Measurements from ENCODE around the gene LRWD1. TPM values are rescaled to one million over a fixed set of nuclear protein-coding genes. Genes with fewer than 3 reads are reported as not detected.
"Not testable (repeated sequence)": the region's sequence is repeated elsewhere in the genome, so short reads cannot be mapped to it uniquely, and the experiment has no call there.

The LRWD1 gene
- total RNA-seq, 1 experiment from 2014 or later = 18.9 TPM

DNA sequence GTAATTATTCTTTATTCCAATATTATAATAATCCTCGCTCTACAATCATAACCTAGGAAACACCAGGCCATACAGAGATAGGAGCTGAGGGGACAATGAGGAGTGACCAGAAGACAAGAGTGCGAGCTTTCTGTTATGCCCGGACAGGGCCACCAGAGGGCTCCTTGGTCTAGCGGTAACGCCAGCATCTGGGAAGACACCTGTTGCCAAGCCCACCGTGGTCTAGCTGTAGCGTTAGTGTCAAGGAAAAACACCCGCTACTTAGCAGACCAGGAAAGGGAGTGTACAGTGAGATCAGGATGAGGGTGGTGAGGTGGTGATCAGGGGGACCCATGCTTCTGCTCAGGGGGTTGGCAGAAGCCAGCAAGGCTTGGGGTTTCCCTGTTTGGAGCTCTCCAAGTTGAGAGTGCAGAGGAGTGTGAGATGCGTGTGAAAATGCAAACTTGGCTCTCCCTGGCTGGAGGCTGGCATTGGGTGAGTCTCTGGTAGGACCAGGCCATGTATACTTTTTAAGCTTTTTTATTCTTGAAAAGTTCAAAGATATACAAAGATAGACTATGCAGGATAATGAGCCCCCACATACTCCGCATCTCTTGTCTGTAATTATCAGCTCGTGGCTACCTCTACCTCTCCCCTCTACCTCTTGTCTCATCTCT lies 15.3 kb downstream of the LRWD1 start:
- TF ChIP-seq, protein P1, sequence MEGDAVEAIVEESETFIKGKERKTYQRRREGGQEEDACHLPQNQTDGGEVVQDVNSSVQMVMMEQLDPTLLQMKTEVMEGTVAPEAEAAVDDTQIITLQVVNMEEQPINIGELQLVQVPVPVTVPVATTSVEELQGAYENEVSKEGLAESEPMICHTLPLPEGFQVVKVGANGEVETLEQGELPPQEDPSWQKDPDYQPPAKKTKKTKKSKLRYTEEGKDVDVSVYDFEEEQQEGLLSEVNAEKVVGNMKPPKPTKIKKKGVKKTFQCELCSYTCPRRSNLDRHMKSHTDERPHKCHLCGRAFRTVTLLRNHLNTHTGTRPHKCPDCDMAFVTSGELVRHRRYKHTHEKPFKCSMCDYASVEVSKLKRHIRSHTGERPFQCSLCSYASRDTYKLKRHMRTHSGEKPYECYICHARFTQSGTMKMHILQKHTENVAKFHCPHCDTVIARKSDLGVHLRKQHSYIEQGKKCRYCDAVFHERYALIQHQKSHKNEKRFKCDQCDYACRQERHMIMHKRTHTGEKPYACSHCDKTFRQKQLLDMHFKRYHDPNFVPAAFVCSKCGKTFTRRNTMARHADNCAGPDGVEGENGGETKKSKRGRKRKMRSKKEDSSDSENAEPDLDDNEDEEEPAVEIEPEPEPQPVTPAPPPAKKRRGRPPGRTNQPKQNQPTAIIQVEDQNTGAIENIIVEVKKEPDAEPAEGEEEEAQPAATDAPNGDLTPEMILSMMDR (IDR thresholded peaks at IDR 0.05; ENCODE audit: unreplicated experiment) = peak; percentile 16
- CTCF ChIA-PET = interaction anchor here (0.7 kb wide), 1 partner anchor 92 kb away, joined by 3 read pairs; no protein-coding TSS in a partner anchor
- H3K36me3 Mint-ChIP-seq (ENCODE audit: insufficient read depth, unreplicated experiment); H3K4me1 Mint-ChIP-seq (ENCODE audit: insufficient read depth, unreplicated experiment); H3K27me3 Mint-ChIP-seq (ENCODE audit: insufficient read depth, unreplicated experiment); POLR2A ChIA-PET; intact Hi-C loops (cut with micrococcal nuclease); BruUV-seq (replicated peaks); DNase-seq (ENCODE audit: unreplicated experiment); H3K27ac Mint-ChIP-seq (ENCODE audit: low read depth, unreplicated experiment); H3K9me3 Mint-ChIP-seq (ENCODE audit: unreplicated experiment); H3K4me3 Mint-ChIP-seq (ENCODE audit: unreplicated experiment): not testable (repeated sequence)

DNA sequence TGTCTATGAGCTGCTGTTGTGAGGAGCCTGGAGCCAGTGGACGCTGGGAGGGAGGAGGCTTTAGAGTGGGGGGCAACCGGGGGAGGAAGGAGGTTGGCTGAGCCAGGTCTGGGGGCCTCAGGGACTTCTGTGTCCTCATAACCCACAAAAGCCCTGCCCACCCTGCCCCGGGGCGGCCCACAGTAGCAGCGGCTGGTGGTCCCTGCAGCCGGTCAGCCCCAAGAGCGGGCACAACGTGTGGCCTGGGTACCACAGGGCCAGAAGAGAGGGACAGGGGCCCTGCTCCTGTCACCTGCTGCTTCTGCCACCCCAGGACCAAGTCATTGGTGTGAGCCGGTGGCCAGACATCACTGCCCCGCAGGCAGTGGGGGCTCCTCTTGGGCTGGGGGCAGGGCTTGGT lies 17.2 kb downstream of the LRWD1 start:
- H3K27me3 Mint-ChIP-seq (ENCODE audit: insufficient read depth, unreplicated experiment); intact Hi-C loops (cut with micrococcal nuclease); H3K36me3 Mint-ChIP-seq (ENCODE audit: insufficient read depth, unreplicated experiment); BruUV-seq (replicated peaks); H3K4me3 Mint-ChIP-seq (ENCODE audit: unreplicated experiment); H3K9me3 Mint-ChIP-seq (ENCODE audit: unreplicated experiment); DNase-seq (ENCODE audit: unreplicated experiment); CTCF ChIA-PET; H3K27ac Mint-ChIP-seq (ENCODE audit: low read depth, unreplicated experiment); POLR2A ChIA-PET; H3K4me1 Mint-ChIP-seq (ENCODE audit: insufficient read depth, unreplicated experiment): not testable (repeated sequence)

DNA sequence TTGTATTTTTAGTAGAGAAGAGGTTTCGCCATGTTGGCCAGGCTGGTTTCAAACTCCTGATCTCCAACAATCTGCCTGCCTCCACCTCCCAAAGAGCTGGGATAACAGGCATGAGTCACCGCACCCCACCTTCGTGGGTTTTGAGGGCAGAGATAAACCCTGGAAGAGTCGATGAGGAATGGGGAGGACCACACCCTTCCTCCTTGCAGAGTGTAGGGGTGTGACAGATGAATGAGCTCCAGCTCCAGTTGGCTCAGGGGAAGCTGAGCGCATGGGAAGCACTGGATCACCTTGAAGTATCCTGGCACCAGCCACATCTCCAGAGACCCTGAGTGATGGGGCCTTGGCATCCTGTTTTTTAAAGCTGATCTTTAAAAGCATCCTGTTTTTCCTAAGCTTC lies 19.5 kb downstream of the LRWD1 start:
- H3K4me3 Mint-ChIP-seq (ENCODE audit: unreplicated experiment); DNase-seq (ENCODE audit: unreplicated experiment); intact Hi-C loops (cut with micrococcal nuclease); H3K4me1 Mint-ChIP-seq (ENCODE audit: insufficient read depth, unreplicated experiment); H3K9me3 Mint-ChIP-seq (ENCODE audit: unreplicated experiment); H3K27ac Mint-ChIP-seq (ENCODE audit: low read depth, unreplicated experiment); POLR2A ChIA-PET; H3K36me3 Mint-ChIP-seq (ENCODE audit: insufficient read depth, unreplicated experiment); BruUV-seq (replicated peaks); CTCF ChIA-PET; H3K27me3 Mint-ChIP-seq (ENCODE audit: insufficient read depth, unreplicated experiment): not testable (repeated sequence)

DNA sequence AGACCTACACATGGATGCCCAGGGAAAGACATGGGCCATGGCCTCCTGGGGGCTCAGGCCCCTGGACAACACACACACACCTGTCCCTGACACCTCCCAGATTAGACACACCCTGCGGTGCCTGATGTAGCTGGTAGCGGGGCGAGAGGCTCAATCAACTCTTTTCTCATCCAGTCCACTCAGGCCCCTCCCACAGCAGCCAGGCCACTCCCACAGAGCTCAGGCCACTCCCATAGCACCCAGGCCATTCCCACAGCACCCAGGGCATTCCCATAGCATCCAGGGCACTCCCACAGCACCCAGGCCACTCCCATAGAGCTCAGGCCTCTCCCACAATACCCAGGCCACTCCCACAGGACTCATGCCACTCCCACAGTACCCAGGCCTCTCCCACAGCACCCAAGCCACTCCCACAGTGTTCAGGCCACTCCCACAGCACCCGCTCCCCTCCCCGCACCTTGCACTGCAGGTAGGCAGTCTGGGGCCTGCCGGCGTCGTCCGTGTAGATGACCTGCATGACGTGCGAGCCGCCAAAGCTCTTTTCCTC lies 25.8 kb downstream of the LRWD1 start:
- H3K4me3 Mint-ChIP-seq (ENCODE audit: unreplicated experiment); intact Hi-C loops (cut with micrococcal nuclease); DNase-seq (ENCODE audit: unreplicated experiment); H3K27me3 Mint-ChIP-seq (ENCODE audit: insufficient read depth, unreplicated experiment); BruUV-seq (replicated peaks); H3K4me1 Mint-ChIP-seq (ENCODE audit: insufficient read depth, unreplicated experiment); H3K27ac Mint-ChIP-seq (ENCODE audit: low read depth, unreplicated experiment); POLR2A ChIA-PET; H3K36me3 Mint-ChIP-seq (ENCODE audit: insufficient read depth, unreplicated experiment); CTCF ChIA-PET; H3K9me3 Mint-ChIP-seq (ENCODE audit: unreplicated experiment): not testable (repeated sequence)

DNA sequence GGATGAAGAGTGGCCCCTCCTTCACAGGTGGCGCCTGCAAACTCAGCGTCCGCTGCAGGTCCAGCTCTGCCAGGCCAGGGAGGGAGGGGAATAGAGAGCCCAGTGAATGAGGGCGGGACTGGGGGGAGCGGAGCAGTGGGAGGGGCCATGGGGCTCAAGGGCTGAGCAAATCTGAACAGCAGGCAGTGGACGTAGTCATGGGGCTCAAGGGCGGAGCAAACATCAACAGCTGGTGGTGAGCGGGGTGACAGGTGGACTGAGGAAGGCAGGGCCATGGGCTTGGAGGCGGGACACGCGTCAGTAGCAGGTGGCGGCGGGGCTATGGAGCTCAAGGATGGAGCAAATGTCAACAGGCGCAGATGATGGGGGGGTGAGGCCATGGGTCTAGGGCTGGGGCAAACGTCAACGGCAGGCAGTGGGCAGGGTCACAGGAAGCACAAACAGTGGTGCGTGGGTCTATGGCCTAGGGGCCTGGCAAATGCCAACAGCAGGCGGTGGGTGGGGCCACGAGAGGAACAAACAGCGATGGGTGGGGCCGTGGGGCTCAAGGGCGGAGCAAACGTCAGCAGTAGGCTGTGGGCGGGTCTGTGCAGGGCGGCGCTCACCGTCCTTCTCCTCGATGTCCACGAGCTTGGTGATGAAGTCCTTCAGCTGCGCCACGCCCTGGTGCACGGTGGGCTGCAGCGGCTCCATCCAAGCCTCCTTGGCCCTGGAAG lies 28.6 kb downstream of the LRWD1 start:
- CTCF ChIA-PET; H3K4me1 Mint-ChIP-seq (ENCODE audit: insufficient read depth, unreplicated experiment); POLR2A ChIA-PET; H3K4me3 Mint-ChIP-seq (ENCODE audit: unreplicated experiment); intact Hi-C loops (cut with micrococcal nuclease); H3K27me3 Mint-ChIP-seq (ENCODE audit: insufficient read depth, unreplicated experiment); H3K36me3 Mint-ChIP-seq (ENCODE audit: insufficient read depth, unreplicated experiment); BruUV-seq (replicated peaks); DNase-seq (ENCODE audit: unreplicated experiment); H3K9me3 Mint-ChIP-seq (ENCODE audit: unreplicated experiment); H3K27ac Mint-ChIP-seq (ENCODE audit: low read depth, unreplicated experiment): not testable (repeated sequence)

DNA sequence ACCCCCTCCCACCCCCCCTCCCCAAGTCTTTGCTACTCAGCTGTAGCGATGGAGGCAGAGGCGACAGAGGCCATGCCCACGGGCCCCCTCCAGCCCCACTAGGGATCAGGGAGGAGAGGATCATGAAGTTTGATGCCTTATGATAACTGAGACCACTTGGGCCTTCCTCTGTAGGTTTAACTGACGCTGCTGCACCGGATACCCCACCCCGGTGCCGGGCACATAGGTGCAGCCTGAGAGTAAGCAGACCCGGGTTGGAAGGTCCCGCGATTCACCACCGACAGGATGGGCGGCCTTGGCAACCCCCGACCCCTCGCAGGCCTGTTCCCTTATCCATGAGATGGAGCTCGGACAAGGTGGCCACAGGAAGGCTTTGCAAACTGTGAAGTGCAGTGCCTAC lies 29.2 kb downstream of the LRWD1 start:
- intact Hi-C loops (cut with micrococcal nuclease); CTCF ChIA-PET; H3K36me3 Mint-ChIP-seq (ENCODE audit: insufficient read depth, unreplicated experiment); H3K9me3 Mint-ChIP-seq (ENCODE audit: unreplicated experiment); H3K27ac Mint-ChIP-seq (ENCODE audit: low read depth, unreplicated experiment); DNase-seq (ENCODE audit: unreplicated experiment); H3K27me3 Mint-ChIP-seq (ENCODE audit: insufficient read depth, unreplicated experiment); H3K4me1 Mint-ChIP-seq (ENCODE audit: insufficient read depth, unreplicated experiment); H3K4me3 Mint-ChIP-seq (ENCODE audit: unreplicated experiment); BruUV-seq (replicated peaks); POLR2A ChIA-PET: not testable (repeated sequence)

DNA sequence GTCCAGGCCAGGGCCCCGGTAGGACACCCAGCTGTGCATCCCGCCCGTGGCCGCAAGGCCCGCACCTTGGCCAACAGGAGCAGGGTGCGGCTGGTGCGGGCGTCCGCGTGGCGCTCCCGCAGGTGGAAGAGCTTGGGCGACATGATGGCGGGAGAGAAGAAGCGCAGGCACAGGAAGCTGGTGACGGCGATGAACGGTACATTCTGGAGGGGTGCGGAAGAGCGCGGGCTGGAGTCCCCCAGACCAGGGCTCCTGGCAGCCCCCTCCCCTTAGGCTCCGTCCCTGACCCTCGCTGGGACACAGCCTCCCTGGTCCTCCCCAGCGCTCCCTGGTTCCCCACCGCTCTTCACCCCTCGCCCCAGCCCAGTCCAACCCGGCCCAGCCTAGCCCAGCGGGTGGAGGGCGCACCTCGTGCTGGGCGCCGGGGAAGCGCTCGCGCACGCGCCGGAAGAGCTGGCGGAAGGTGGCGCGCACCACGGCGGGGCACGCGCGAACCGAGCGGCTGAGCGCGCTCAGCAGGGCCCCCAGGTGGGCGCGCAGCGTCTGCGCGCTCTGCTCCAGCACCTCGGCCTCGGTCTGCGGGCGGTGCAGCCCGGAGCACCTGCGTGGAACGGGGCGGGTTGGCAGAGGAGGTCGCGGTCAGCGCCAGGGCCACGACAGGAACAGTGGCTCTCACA lies 29.8 kb downstream of the LRWD1 start:
- BruUV-seq (replicated peaks); CTCF ChIA-PET: not testable (repeated sequence)

DNA sequence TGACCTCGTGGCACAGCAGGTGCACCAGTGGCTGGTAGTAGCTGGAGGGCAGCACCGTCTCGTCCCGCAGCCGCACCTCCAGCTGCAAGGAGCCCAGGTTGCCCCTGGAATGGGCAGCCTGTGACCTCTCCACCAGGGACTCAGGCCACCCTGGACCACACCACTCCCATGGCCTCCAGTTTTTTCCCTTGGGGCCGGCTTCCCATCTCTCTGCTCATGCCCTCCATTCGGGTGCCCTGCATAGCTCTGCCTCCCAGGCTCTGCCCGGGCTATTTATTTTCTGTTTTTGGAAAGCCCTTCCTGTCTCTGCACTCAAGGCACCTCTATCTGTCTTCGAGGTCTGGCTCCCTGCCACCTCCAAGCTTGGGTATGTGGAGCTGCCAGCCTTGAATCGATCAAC lies 32.1 kb downstream of the LRWD1 start:
- H3K9me3 Mint-ChIP-seq (ENCODE audit: unreplicated experiment); POLR2A ChIA-PET; H3K27me3 Mint-ChIP-seq (ENCODE audit: insufficient read depth, unreplicated experiment); H3K27ac Mint-ChIP-seq (ENCODE audit: low read depth, unreplicated experiment); H3K4me3 Mint-ChIP-seq (ENCODE audit: unreplicated experiment); BruUV-seq (replicated peaks); H3K36me3 Mint-ChIP-seq (ENCODE audit: insufficient read depth, unreplicated experiment); H3K4me1 Mint-ChIP-seq (ENCODE audit: insufficient read depth, unreplicated experiment); intact Hi-C loops (cut with micrococcal nuclease); DNase-seq (ENCODE audit: unreplicated experiment); CTCF ChIA-PET: not testable (repeated sequence)

More for the DNA sequence above, 29.8 kb downstream of the LRWD1 start:
- intact Hi-C loops (cut with micrococcal nuclease); H3K27me3 Mint-ChIP-seq (ENCODE audit: insufficient read depth, unreplicated experiment); H3K9me3 Mint-ChIP-seq (ENCODE audit: unreplicated experiment); H3K36me3 Mint-ChIP-seq (ENCODE audit: insufficient read depth, unreplicated experiment); DNase-seq (ENCODE audit: unreplicated experiment); POLR2A ChIA-PET; H3K27ac Mint-ChIP-seq (ENCODE audit: low read depth, unreplicated experiment); H3K4me1 Mint-ChIP-seq (ENCODE audit: insufficient read depth, unreplicated experiment); H3K4me3 Mint-ChIP-seq (ENCODE audit: unreplicated experiment): not testable (repeated sequence)

Data from MCF 10A (cell line).